GM12878 (cell line): ENCODE data around the gene DEPDC1. TPM values are rescaled to one million over a fixed set of nuclear protein-coding genes. Genes with fewer than 3 reads are reported as not detected.

Source experiments
- polyA plus RNA-seq, 11 experiments: library from polyadenylated mRNA; depleted of rRNA in 4 of 11; unstranded in 6 of 11; stranded (reverse) in 5 of 11; fragments of >200 nt; fragmentation: Nextera tagmentation in 4 of 11; fragmentation: Illumina TruSeq in 1 of 11; extraction: Ambion mirVana in 4 of 11; extraction: Trizol in 1 of 11; gene quantifications; 1 replicate in 1 of 11; 2 replicates in 10 of 11; pipeline versions ENCODE4 v1.2.1 to v1.2.3, GENCODE V29; 2011 to 2016; ENCODE audit warnings: inconsistent platforms in 2 of 11, missing spikeins in 2 of 11, low read depth in 1 of 11
- small RNA-seq: library from RNA; depleted of rRNA; stranded (forward); fragments of <200 nt; gene quantifications from one replicate; pipeline ENCODE3, GENCODE V24; 2014
- total RNA-seq, 4 experiments: library from RNA; depleted of rRNA in 3 of 4; stranded (reverse); fragments of >200 nt in 3 of 4; fragmentation: Illumina TruSeq in 1 of 4; extraction: Trizol in 1 of 4; gene quantifications; 2 replicates each; pipeline versions ENCODE4 v1.2.1 to v1.2.3, GENCODE V29; 2013 to 2021

DEPDC1 gene
- total and polyA plus RNA-seq, 10 of the 15 experiments (the other 5 are each of a cell fraction or from before 2014, with no cell fraction given) = 6.9 to 36.5 (median 17.6) TPM

Small RNA genes within 50 kb of the gene (small RNA-seq; reads per million reads assigned to genes)
- not detected for gene TXNP2

Other genes starting within 250 kb of the DEPDC1 start
- not detected in 2 replicates for gene RPE65, start 47.1 kb downstream of the DEPDC1 start, total RNA-seq (2014; rRNA removed)
- gene RPE65, start 47.1 kb downstream of the DEPDC1 start, total RNA-seq (2014; rRNA removed; fragmentation: Illumina TruSeq; extraction: Trizol) = not detected in 2 replicates
- gene RPE65, start 47.1 kb downstream of the DEPDC1 start, total RNA-seq (2021) = not detected in 2 replicates
- gene RPE65, start 47.1 kb downstream of the DEPDC1 start, polyA plus RNA-seq (2011; rRNA removed) = not detected in 2 replicates
- gene RPE65, start 47.1 kb downstream of the DEPDC1 start, polyA plus RNA-seq (2014; fragmentation: Illumina TruSeq; extraction: Trizol) = not detected in 2 replicates
- not detected for gene RPE65, start 47.1 kb downstream of the DEPDC1 start, polyA plus RNA-seq (2014; fragmentation: Nextera tagmentation; extraction: Ambion mirVana)
- not detected in 2 replicates for gene RPE65, start 47.1 kb downstream of the DEPDC1 start, polyA plus RNA-seq (2014; rRNA removed)
- gene RPE65, start 47.1 kb downstream of the DEPDC1 start, polyA plus RNA-seq (2016; fragmentation: Nextera tagmentation; extraction: Ambion mirVana) = not detected